H1 (cell line): ENCODE results near the gene PRMT3. TPM values are rescaled to one million over a fixed set of nuclear protein-coding genes. Genes with fewer than 3 reads are reported as not detected.

Experiments
- HDAC6 ChIP-seq: IDR thresholded peaks from one replicate; pipeline ENCODE4 v1.7.1; 2012; ENCODE audit warnings: low read depth, mild to moderate bottlenecking, inconsistent platforms, low read length, moderate library complexity
- JUN ChIP-seq: IDR thresholded peaks from 2 replicates; pipeline ENCODE4 v1.6.1; 2011; ENCODE audit warnings: low read depth, mild to moderate bottlenecking, improper control_type of control experiment, low read length
- JUND ChIP-seq: IDR thresholded peaks from 2 replicates; pipeline ENCODE4 v1.6.1; 2011; ENCODE audit warnings: mild to moderate bottlenecking, improper control_type of control experiment, low read length
- KDM4A ChIP-seq: IDR thresholded peaks from one replicate; pipeline ENCODE4 v1.7.1; 2012; ENCODE audit warnings: low read depth, mild to moderate bottlenecking, moderate library complexity, low read length, inconsistent platforms; ENCODE audit not compliant: severe bottlenecking
- KDM5A ChIP-seq: fragments of 200-600 bp; IDR thresholded peaks from 2 replicates; pipeline ENCODE4 v1.7.1; 2012; ENCODE audit warnings: mild to moderate bottlenecking, low read length, inconsistent platforms, mixed read lengths
- polyA plus RNA-seq, 7 experiments: library from polyadenylated mRNA; depleted of rRNA in 3 of 7; stranded (reverse) in 5 of 7; unstranded in 2 of 7; fragments of >200 nt in 5 of 7; fragments of 200-250 nt in 2 of 7; gene quantifications; 1 replicate in 5 of 7; 2 replicates in 1 of 7; 4 replicates in 1 of 7; pipeline versions ENCODE4 v1.2.1 to v1.2.3, GENCODE V29; 2011 to 2013; ENCODE audit warnings: missing spikeins in 2 of 7, mixed read lengths in 2 of 7
- total RNA-seq: library from RNA; stranded (reverse); fragmentation: NEBNext Ultra II Directional; extraction: Animal tissue kit (Norgen Biotek cat#: 25700); gene quantifications from 2 replicates; pipeline ENCODE4 v1.2.1, GENCODE V29; 2021
- TF ChIP-seq, protein P1 (sequence below), 3 experiments: IDR thresholded peaks; 1 replicate in 2 of 3; 2 replicates in 1 of 3; pipeline versions ENCODE4 v1.5.1 to v1.6.1; 2011; ENCODE audit warnings: low read length in 3 of 3, mild to moderate bottlenecking in 3 of 3, inconsistent platforms in 2 of 3, low read depth in 1 of 3, moderate library complexity in 1 of 3; ENCODE audit not compliant: insufficient read depth in 1 of 3; ENCODE audit errors: control extremely low read depth in 1 of 3

The PRMT3 gene
- total and polyA plus RNA-seq, 2 of the 8 experiments (the other 6 are each of a cell fraction or from before 2014, with no cell fraction given), result 11.2 to 26.5 TPM

- TF ChIP-seq, protein P1, sequence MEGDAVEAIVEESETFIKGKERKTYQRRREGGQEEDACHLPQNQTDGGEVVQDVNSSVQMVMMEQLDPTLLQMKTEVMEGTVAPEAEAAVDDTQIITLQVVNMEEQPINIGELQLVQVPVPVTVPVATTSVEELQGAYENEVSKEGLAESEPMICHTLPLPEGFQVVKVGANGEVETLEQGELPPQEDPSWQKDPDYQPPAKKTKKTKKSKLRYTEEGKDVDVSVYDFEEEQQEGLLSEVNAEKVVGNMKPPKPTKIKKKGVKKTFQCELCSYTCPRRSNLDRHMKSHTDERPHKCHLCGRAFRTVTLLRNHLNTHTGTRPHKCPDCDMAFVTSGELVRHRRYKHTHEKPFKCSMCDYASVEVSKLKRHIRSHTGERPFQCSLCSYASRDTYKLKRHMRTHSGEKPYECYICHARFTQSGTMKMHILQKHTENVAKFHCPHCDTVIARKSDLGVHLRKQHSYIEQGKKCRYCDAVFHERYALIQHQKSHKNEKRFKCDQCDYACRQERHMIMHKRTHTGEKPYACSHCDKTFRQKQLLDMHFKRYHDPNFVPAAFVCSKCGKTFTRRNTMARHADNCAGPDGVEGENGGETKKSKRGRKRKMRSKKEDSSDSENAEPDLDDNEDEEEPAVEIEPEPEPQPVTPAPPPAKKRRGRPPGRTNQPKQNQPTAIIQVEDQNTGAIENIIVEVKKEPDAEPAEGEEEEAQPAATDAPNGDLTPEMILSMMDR (IDR thresholded peaks at IDR 0.05; ENCODE audit: control extremely low read depth in 1 of 3, insufficient read depth in 1 of 3, low read depth in 1 of 3, low read length in 3 of 3), result no peak
- no peak for TF ChIP-seq KDM5A
- TF ChIP-seq HDAC6, result no peak
- no peak for TF ChIP-seq KDM4A
- TF ChIP-seq JUND, result no peak
- TF ChIP-seq JUN, result no peak
Measured at GRCh38 chr11:20547411-20547810, 159.9 kb downstream of the PRMT3 start (continued).
